Endothelial cell of umbilical vein (primary cell): ENCODE measurements around the gene BDKRB2.

ENCODE experiments used
- EZH2 ChIP-seq: IDR thresholded peaks from 2 replicates; pipeline ENCODE4 v1.6.1; 2012; ENCODE audit warnings: borderline replicate concordance, low read depth, mild to moderate bottlenecking, moderate library complexity, low read length, inconsistent platforms; ENCODE audit not compliant: severe bottlenecking
- GATA2 ChIP-seq: IDR thresholded peaks from 2 replicates; pipeline ENCODE4 v1.7.0; 2011; ENCODE audit warnings: low read depth, mild to moderate bottlenecking, moderate library complexity, mixed read lengths, low read length; ENCODE audit not compliant: insufficient read length, insufficient read depth
- MYC ChIP-seq: IDR thresholded peaks from one replicate; pipeline ENCODE4 v1.6.1; 2011; ENCODE audit warnings: mild to moderate bottlenecking, low read depth, low read length
- POLR2A ChIP-seq: IDR thresholded peaks from 2 replicates; pipeline ENCODE4 v1.6.1; 2012; ENCODE audit warnings: low read depth, mild to moderate bottlenecking, control low read depth, low read length
- POLR2AphosphoS5 ChIP-seq: IDR thresholded peaks from 2 replicates; pipeline ENCODE4 v1.6.1; 2012; ENCODE audit warnings: low read depth, mild to moderate bottlenecking, control low read depth, low read length, moderate library complexity; ENCODE audit not compliant: insufficient read depth
- TF ChIP-seq, protein P1 (sequence below), 2 donors: IDR thresholded peaks; 1 replicate in 1 of 2; 2 replicates in 1 of 2; pipeline ENCODE4 v1.5.1; 2011; ENCODE audit warnings: low read length in 2 of 2, mild to moderate bottlenecking in 2 of 2, moderate library complexity in 2 of 2, control low read depth in 1 of 2, inconsistent platforms in 1 of 2, low read depth in 1 of 2; ENCODE audit not compliant: insufficient read depth in 1 of 2; ENCODE audit errors: extremely low read depth in 1 of 2
- TF ChIP-seq, protein P2 (sequence below): IDR thresholded peaks from 2 replicates; pipeline ENCODE4 v1.6.1; 2011; ENCODE audit not compliant: insufficient read depth, insufficient read length

DNA sequence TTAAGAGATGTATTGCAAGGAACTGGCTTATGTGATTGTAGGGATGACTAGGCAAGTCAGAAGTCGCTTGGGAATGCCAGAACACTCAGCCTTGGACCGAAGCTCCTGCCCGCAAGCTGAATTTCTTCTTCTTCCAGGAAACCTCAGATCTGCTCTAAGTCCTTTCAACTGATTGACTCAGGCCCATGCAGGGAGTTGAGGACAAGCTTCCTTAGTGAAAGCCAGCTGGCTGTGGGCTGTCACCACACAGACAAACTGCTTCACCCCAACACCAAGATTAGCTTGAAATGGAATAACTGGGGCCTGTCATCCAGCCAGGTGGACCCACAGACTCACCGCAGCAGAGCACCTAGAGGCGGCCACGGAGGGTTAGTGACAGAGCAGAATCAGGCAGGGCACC, 24.7 kb downstream of the BDKRB2 start:
- TF ChIP-seq EZH2 = no peak
- no peak for TF ChIP-seq POLR2AphosphoS5
- TF ChIP-seq, protein P1, sequence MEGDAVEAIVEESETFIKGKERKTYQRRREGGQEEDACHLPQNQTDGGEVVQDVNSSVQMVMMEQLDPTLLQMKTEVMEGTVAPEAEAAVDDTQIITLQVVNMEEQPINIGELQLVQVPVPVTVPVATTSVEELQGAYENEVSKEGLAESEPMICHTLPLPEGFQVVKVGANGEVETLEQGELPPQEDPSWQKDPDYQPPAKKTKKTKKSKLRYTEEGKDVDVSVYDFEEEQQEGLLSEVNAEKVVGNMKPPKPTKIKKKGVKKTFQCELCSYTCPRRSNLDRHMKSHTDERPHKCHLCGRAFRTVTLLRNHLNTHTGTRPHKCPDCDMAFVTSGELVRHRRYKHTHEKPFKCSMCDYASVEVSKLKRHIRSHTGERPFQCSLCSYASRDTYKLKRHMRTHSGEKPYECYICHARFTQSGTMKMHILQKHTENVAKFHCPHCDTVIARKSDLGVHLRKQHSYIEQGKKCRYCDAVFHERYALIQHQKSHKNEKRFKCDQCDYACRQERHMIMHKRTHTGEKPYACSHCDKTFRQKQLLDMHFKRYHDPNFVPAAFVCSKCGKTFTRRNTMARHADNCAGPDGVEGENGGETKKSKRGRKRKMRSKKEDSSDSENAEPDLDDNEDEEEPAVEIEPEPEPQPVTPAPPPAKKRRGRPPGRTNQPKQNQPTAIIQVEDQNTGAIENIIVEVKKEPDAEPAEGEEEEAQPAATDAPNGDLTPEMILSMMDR (IDR thresholded peaks at IDR 0.05; ENCODE audit: extremely low read depth in 1 of 2, insufficient read depth in 1 of 2, low read depth in 1 of 2, low read length in 2 of 2) = no peak
- TF ChIP-seq MYC = no peak
- TF ChIP-seq POLR2A = no peak
- TF ChIP-seq GATA2 = no peak
- TF ChIP-seq, protein P2, sequence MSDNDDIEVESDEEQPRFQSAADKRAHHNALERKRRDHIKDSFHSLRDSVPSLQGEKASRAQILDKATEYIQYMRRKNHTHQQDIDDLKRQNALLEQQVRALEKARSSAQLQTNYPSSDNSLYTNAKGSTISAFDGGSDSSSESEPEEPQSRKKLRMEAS = no peak
